Measurements from ENCODE around the gene TMOD2.

The TMOD2 gene

GRCh38 chr15:51727141-51727897, 24.1 kb upstream of the TMOD2 start:
- peak overlapping the region in 6 of 11 experiments; percentile 0 to 38 (median 15); a peak in 7 of 22 replicates for H3K27ac ChIP-seq
- H4K20me1 ChIP-seq: peaks cover 27 to 53% (median 41%) of the 10 kb centered on the region in 11 experiments
- H3K36me3 ChIP-seq: peaks cover 5 to 38% (median 27%) of the 10 kb centered on the region in 11 experiments; a peak in 20 of 22 replicates
- peak overlapping the region; percentile 30 to 74 (median 62) for H3K4me2 ChIP-seq
- H3K4me1 ChIP-seq: peaks cover 70 to 83% (median 81%) of the 10 kb centered on the region in 10 experiments
- H3K4me3 ChIP-seq: no peak overlapping the region
- no peak for TF ChIP-seq Cebpa-rat (IDR thresholded peaks at IDR 0.05)
- H3K9ac ChIP-seq: peak overlapping the region in 2 of 11 experiments; percentile 14 to 21; a peak in 2 of 22 replicates
- H3K27me3 ChIP-seq: no peaks in the 10 kb centered on the region
- no peaks in the 10 kb centered on the region for H3K9me3 ChIP-seq (replicated peaks in 1 of 11)

- peak overlapping the region; percentile 80 to 96 (median 93) for H3K27ac ChIP-seq
- peak overlapping the region; percentile 74 to 83 (median 78) for H3K9ac ChIP-seq
- no peaks in the 10 kb centered on the region for H3K27me3 ChIP-seq
- H3K4me1 ChIP-seq: peaks cover 88 to 100% (median 95%) of the 10 kb centered on the region in 10 experiments
- peak; percentile 29 to 87 (median 74); a peak in 15 of 22 replicates for TF ChIP-seq Cebpa-rat (IDR thresholded peaks at IDR 0.05)
- no peaks in the 10 kb centered on the region for H3K9me3 ChIP-seq (replicated peaks in 1 of 11)
- peaks cover 3 to 33% (median 15%) of the 10 kb centered on the region in 11 experiments; a peak in 13 of 22 replicates for H3K36me3 ChIP-seq
- peaks cover 9 to 46% (median 23%) of the 10 kb centered on the region in 11 experiments for H4K20me1 ChIP-seq
- peak overlapping the region; percentile 41 to 66 (median 51); a peak in 19 of 20 replicates for H3K4me3 ChIP-seq
- peak overlapping the region; percentile 90 to 97 (median 96) for H3K4me2 ChIP-seq
These were observed 19.7 kb upstream of the TMOD2 start for GRCh38 chr15:51731549-51732267.

GRCh38 chr15:51732646-51733045, 18.8 kb upstream of the TMOD2 start:
- Histone ChIP-seq H3K36me3 (peaks cover 3 to 33% (median 15%) of the 10 kb centered on the region in 11 experiments; a peak in 13 of 22 replicates), H3K4me2 (peak overlapping the region; percentile 90 to 97 (median 96)), H3K27ac (peak overlapping the region; percentile 80 to 96 (median 93); a peak in 21 of 22 replicates)

DNA sequence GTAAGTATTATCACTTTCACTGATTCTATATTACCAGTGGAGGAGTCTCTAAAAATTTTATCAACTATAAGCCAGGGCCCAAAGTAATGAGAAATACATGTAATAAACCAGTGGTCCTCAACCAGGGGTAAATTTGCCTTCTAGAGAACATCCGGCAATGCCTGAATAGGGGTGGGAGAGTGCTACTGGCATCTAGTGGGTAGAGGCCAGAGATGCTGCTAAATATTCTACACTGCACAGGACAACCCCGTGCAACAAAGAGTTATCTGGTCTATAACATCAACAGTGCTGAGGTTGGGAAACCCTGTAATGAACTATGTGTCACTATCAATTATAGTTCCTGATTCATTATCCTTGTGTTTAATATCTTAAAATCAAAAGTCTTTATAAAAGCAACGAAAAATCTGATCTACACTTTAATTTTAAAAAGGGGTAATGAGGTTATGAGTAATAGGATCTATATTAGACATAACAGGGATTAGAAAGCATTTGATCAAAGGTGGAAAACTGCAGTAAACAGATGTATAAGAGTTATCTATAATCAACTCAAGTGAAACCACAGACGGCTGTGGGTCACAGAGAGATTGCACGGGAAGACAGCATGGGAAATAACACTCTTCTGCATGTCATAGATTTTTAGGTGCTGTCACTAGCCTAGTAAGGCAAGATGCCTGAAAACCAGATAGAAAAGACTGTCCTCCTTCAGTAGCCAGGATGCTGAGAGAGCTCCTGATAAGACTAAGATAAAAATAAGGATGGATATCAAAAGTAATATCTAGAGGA, 16.0 kb upstream of the TMOD2 start:
- Histone ChIP-seq H3K4me3 (peak overlapping the region; percentile 79 to 90 (median 84); a peak in 19 of 20 replicates), H3K36me3 (peaks cover 0 to 20% (median 2%) of the 10 kb centered on the region in 11 experiments; a peak in 5 of 22 replicates), H3K27ac (peak overlapping the region in 10 of 11 experiments; percentile 85 to 96 (median 94); a peak in 20 of 22 replicates), H3K4me2 (peak overlapping the region; percentile 90 to 97 (median 96)), H3K9me3 (replicated peaks in 1 of 11) (no peaks in the 10 kb centered on the region), H4K20me1 (peaks cover 0 to 20% (median 3%) of the 10 kb centered on the region in 11 experiments; a peak in 9 of 22 replicates), H3K27me3 (no peaks in the 10 kb centered on the region), H3K9ac (peak overlapping the region; percentile 81 to 95 (median 93)), H3K4me1 (peaks cover 67 to 75% (median 71%) of the 10 kb centered on the region in 10 experiments)
- TF ChIP-seq Cebpa-rat (IDR thresholded peaks at IDR 0.05): no peak

More at GRCh38 chr15:51732646-51733045, 18.8 kb upstream of the TMOD2 start:
- peaks cover 0 to 37% (median 13%) of the 10 kb centered on the region in 11 experiments; a peak in 15 of 22 replicates for H4K20me1 ChIP-seq
- no peaks in the 10 kb centered on the region for H3K9me3 ChIP-seq (replicated peaks in 1 of 11)
- H3K27me3 ChIP-seq: no peaks in the 10 kb centered on the region
- peak overlapping the region; percentile 67 to 83 (median 78); a peak in 19 of 22 replicates for H3K9ac ChIP-seq
- H3K4me3 ChIP-seq: peak overlapping the region in 9 of 10 experiments; percentile 7 to 66 (median 50); a peak in 12 of 20 replicates
- peaks cover 78 to 91% (median 86%) of the 10 kb centered on the region in 10 experiments for H3K4me1 ChIP-seq
- no peak for TF ChIP-seq Cebpa-rat (IDR thresholded peaks at IDR 0.05)

DNA sequence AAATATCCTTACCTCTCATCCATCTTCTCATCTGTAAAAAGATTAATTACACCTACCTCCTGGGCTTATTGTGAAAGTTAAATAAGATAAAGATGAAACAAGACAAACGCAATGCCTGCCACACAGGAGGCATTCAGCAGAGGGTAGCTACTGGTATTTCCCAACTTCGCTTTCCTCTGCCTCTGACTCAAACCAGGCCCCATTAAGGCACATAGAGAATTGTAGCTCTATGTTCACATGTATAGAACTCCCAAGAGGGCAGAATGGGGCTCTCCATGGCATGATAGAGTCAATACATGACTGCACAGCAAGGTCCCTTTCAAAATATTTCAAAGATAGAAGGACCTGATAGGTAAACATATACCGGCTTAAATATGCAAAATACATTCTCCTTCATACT, 15.3 kb upstream of the TMOD2 start:
- peak overlapping the region; percentile 81 to 95 (median 93) for H3K9ac ChIP-seq
- H3K27me3 ChIP-seq: no peaks in the 10 kb centered on the region
- H3K9me3 ChIP-seq (replicated peaks in 1 of 11): no peaks in the 10 kb centered on the region
- peak in 3 of 11 experiments; percentile 12 to 66 (median 62); a peak in 4 of 22 replicates for TF ChIP-seq Cebpa-rat (IDR thresholded peaks at IDR 0.05)
- peak overlapping the region in 10 of 11 experiments; percentile 85 to 96 (median 94); a peak in 20 of 22 replicates for H3K27ac ChIP-seq
- peak overlapping the region; percentile 79 to 90 (median 84) for H3K4me3 ChIP-seq
- H4K20me1 ChIP-seq: peaks cover 0 to 20% (median 3%) of the 10 kb centered on the region in 11 experiments; a peak in 9 of 22 replicates
- H3K36me3 ChIP-seq: peaks cover 0 to 18% (median 0%) of the 10 kb centered on the region in 11 experiments; a peak in 4 of 22 replicates
- H3K4me1 ChIP-seq: peaks cover 60 to 69% (median 65%) of the 10 kb centered on the region in 10 experiments
- H3K4me2 ChIP-seq: peak overlapping the region; percentile 90 to 97 (median 96)

DNA sequence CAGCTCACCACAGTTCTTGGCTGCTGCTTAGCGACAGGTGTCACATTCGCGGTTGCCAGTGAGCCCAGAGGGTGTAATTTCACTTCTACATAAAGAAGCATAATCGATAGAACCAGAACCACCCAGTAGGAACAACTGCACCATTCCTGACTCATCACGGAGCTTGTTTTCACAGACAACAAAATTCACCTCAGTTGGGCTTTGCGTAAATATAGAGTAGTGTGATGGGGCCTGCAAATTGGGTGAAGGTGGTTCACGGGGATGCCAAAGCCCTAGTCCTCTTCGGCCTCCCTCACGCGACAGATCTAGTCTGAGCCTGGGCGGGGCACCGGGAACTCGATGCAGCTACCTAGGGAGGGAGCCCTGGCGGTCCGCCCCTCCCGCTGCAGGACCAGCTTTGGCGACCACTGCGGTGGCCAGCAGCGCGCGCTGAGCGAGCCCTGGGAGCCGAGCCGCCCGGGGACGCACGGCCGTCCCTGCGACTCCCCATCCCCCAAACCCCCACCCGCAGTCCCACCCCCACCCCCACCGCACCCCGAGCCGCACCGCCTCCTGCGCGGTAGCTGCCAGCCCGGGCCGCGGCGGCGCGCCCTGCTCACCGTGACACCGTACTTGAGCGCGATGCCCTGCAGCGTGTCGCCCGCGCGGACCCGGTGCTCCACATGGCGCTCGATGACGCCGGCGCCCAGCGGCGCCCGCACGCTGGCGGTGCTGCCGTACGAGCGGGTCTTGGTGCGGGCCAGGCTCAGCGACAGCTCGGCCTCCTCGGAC, 14.5 kb upstream of the TMOD2 start:
- no peaks in the 10 kb centered on the region for H3K9me3 ChIP-seq (replicated peaks in 1 of 11)
- TF ChIP-seq Cebpa-rat (IDR thresholded peaks at IDR 0.05): no peak
- H3K4me2 ChIP-seq: peak overlapping the region; percentile 90 to 98 (median 96)
- peak overlapping the region; percentile 79 to 90 (median 84) for H3K4me3 ChIP-seq
- peaks cover 0 to 18% (median 0%) of the 10 kb centered on the region in 11 experiments; a peak in 4 of 22 replicates for H3K36me3 ChIP-seq
- H3K27ac ChIP-seq: peak overlapping the region; percentile 69 to 96 (median 93)
- peak overlapping the region; percentile 81 to 95 (median 93) for H3K9ac ChIP-seq
- H3K27me3 ChIP-seq: no peaks in the 10 kb centered on the region
- H3K4me1 ChIP-seq: peaks cover 53 to 60% (median 58%) of the 10 kb centered on the region in 10 experiments
- peaks cover 0 to 20% (median 3%) of the 10 kb centered on the region in 11 experiments; a peak in 9 of 22 replicates for H4K20me1 ChIP-seq

GRCh38 chr15:51737522-51738305, 13.7 kb upstream of the TMOD2 start, which contains the start of gene LYSMD2:
TSS of gene LYSMD2 (minus strand) at chr15:51737655. CDS start at chr15:51737622, 33 bp downstream.
- H3K36me3 ChIP-seq: peaks cover 0 to 16% (median 0%) of the 10 kb centered on the region in 11 experiments; a peak in 4 of 22 replicates
- peak within 1 kb of the TSS; percentile 69 to 96 (median 93) for H3K27ac ChIP-seq
- no peaks in the 10 kb centered on the region for H3K9me3 ChIP-seq (replicated peaks in 1 of 11)
- peaks cover 0 to 20% (median 3%) of the 10 kb centered on the region in 11 experiments; a peak in 9 of 22 replicates for H4K20me1 ChIP-seq
- H3K4me1 ChIP-seq: peaks cover 46 to 52% (median 50%) of the 10 kb centered on the region in 10 experiments
- no peak for TF ChIP-seq Cebpa-rat (IDR thresholded peaks at IDR 0.05)
- H3K4me3 ChIP-seq: peak within 1 kb of the TSS; percentile 79 to 90 (median 84)
- H3K4me2 ChIP-seq: peak within 1 kb of the TSS; percentile 90 to 98 (median 96)
- no peaks in the 10 kb centered on the region for H3K27me3 ChIP-seq
- peak within 1 kb of the TSS; percentile 81 to 95 (median 93) for H3K9ac ChIP-seq

Measured in BLaER1 treated with 17β-estradiol and CSF1 and Interleukin-3, amounts not matched to agents 10 nM and 100 nM (cell line).